ENCODE measurements around the gene RBM15B. TPM values are rescaled to one million over a fixed set of nuclear protein-coding genes. Genes with fewer than 3 reads are reported as not detected.

The RBM15B gene
- polyA plus RNA-seq, 1 donor from 2014 or later, result 24.1 TPM

DNA sequence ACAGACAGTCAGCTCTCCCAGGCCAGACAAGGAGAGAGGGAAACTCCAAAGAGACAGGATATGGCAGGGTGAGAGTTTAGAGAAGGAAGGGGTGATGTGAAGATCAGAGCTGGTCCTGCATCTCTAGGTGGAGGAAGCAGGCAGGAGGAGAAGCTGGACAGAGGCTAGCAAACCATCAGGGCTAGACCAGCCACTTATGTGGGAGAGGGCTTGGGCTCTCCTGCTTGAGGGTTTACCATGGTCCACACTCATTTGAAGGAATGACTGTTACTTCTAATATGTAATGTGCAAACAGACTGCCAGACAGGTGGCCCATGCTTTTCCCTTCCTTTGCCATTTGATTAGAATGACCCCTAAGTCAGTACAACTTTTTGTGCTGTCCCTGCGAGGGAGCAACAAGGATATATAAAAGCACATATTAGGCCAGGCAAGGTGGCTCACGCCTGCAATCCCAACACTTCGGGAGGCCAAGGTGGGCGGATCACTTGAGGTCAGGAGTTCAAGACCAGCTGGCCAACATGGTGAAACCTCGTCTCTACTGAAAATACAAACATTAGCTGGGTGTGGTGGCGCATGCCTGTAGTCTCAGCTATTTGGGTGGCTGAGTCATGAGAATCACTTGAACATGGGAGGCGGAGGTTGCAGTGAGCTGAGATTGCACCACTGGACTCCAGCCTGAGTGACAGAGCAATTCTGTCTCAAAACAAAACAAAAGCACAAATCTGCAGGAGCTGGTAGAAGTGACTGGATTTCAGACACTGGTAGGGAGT lies 47.0 kb upstream of the RBM15B start:
- Histone ChIP-seq H3K9me3 (ENCODE audit: low read length) (no peaks in the 10 kb centered on the region), H3F3A (ENCODE audit: insufficient read depth, low read length, poor library complexity, severe bottlenecking) (no peaks in the 10 kb centered on the region), H4K20me1 (ENCODE audit: insufficient read depth) (no peaks in the 10 kb centered on the region), H3K4me2 (ENCODE audit: low read length) (no peak overlapping the region), H3K79me2 (replicated peaks; ENCODE audit: insufficient read depth, low read length) (no peaks in the 10 kb centered on the region), H2AFZ (ENCODE audit: low read depth, low read length) (no peak overlapping the region), H3K9me2 (ENCODE audit: insufficient read depth, low read length) (no peaks in the 10 kb centered on the region), H3K9ac (ENCODE audit: low read length) (no peak overlapping the region), H3K27me3 (ENCODE audit: insufficient read depth, low read depth, low read length) (no peaks in the 10 kb centered on the region), H3K4me3 (ENCODE audit: low read length) (no peak overlapping the region), H3K27ac (ENCODE audit: low read length) (no peak overlapping the region), H3K36me3 (ENCODE audit: insufficient read depth, low read length) (no peaks in the 10 kb centered on the region)
- TF ChIP-seq TAF1 (IDR thresholded peaks at IDR 0.05; ENCODE audit: low read depth), result no peak
- TF ChIP-seq EZH2 (IDR thresholded peaks at IDR 0.05; ENCODE audit: borderline replicate concordance, insufficient read depth, low read length, poor library complexity, severe bottlenecking), result no peak
- TF ChIP-seq, protein P1, sequence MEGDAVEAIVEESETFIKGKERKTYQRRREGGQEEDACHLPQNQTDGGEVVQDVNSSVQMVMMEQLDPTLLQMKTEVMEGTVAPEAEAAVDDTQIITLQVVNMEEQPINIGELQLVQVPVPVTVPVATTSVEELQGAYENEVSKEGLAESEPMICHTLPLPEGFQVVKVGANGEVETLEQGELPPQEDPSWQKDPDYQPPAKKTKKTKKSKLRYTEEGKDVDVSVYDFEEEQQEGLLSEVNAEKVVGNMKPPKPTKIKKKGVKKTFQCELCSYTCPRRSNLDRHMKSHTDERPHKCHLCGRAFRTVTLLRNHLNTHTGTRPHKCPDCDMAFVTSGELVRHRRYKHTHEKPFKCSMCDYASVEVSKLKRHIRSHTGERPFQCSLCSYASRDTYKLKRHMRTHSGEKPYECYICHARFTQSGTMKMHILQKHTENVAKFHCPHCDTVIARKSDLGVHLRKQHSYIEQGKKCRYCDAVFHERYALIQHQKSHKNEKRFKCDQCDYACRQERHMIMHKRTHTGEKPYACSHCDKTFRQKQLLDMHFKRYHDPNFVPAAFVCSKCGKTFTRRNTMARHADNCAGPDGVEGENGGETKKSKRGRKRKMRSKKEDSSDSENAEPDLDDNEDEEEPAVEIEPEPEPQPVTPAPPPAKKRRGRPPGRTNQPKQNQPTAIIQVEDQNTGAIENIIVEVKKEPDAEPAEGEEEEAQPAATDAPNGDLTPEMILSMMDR (IDR thresholded peaks at IDR 0.05; ENCODE audit: poor library complexity, severe bottlenecking), result no peak
- TF ChIP-seq RAD21 (conservative IDR thresholded peaks at IDR 0.05), result no peak
- no peak for TF ChIP-seq POLR2AphosphoS5 (IDR thresholded peaks at IDR 0.05)
- TF ChIP-seq, protein P2, sequence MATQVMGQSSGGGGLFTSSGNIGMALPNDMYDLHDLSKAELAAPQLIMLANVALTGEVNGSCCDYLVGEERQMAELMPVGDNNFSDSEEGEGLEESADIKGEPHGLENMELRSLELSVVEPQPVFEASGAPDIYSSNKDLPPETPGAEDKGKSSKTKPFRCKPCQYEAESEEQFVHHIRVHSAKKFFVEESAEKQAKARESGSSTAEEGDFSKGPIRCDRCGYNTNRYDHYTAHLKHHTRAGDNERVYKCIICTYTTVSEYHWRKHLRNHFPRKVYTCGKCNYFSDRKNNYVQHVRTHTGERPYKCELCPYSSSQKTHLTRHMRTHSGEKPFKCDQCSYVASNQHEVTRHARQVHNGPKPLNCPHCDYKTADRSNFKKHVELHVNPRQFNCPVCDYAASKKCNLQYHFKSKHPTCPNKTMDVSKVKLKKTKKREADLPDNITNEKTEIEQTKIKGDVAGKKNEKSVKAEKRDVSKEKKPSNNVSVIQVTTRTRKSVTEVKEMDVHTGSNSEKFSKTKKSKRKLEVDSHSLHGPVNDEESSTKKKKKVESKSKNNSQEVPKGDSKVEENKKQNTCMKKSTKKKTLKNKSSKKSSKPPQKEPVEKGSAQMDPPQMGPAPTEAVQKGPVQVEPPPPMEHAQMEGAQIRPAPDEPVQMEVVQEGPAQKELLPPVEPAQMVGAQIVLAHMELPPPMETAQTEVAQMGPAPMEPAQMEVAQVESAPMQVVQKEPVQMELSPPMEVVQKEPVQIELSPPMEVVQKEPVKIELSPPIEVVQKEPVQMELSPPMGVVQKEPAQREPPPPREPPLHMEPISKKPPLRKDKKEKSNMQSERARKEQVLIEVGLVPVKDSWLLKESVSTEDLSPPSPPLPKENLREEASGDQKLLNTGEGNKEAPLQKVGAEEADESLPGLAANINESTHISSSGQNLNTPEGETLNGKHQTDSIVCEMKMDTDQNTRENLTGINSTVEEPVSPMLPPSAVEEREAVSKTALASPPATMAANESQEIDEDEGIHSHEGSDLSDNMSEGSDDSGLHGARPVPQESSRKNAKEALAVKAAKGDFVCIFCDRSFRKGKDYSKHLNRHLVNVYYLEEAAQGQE (IDR thresholded peaks at IDR 0.05; ENCODE audit: borderline replicate concordance), result no peak
- TF ChIP-seq MXI1 (conservative IDR thresholded peaks at IDR 0.05; ENCODE audit: poor library complexity, severe bottlenecking), result no peak
- no peak for TF ChIP-seq EP300 (conservative IDR thresholded peaks at IDR 0.05; ENCODE audit: poor library complexity, severe bottlenecking)
- TF ChIP-seq SMC3 (conservative IDR thresholded peaks at IDR 0.05; ENCODE audit: poor library complexity), result no peak

DNA sequence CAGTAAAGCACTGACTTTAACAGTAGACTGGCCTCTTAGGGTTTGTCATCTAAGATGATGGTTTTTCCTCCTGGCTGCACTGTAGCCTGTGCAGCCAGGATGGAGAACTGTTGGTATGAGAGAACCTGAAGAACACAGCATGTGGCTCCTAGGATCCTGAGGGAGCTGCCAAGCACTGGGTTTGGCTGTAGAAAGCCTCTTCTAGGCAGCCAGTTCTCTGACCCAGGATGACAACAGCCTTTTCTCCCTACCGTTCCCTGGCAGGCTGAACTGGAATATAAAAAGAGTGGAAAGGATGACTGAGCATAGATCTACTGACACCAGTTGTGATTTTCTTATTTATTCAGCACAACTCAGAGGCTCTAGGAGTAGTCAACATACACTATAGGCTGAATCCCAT lies 40.3 kb upstream of the RBM15B start:
- H3K36me3 ChIP-seq (ENCODE audit: insufficient read depth, low read length), result no peaks in the 10 kb centered on the region
- TF ChIP-seq SMC3 (conservative IDR thresholded peaks at IDR 0.05; ENCODE audit: poor library complexity), result no peak
- TF ChIP-seq POLR2AphosphoS5 (IDR thresholded peaks at IDR 0.05), result no peak
- no peak for TF ChIP-seq MXI1 (conservative IDR thresholded peaks at IDR 0.05; ENCODE audit: poor library complexity, severe bottlenecking)
- TF ChIP-seq TAF1 (IDR thresholded peaks at IDR 0.05; ENCODE audit: low read depth), result no peak
- TF ChIP-seq RAD21 (conservative IDR thresholded peaks at IDR 0.05), result no peak
- TF ChIP-seq, protein P2 (IDR thresholded peaks at IDR 0.05; ENCODE audit: borderline replicate concordance), result no peak
- TF ChIP-seq EP300 (conservative IDR thresholded peaks at IDR 0.05; ENCODE audit: poor library complexity, severe bottlenecking), result no peak
- no peak for TF ChIP-seq EZH2 (IDR thresholded peaks at IDR 0.05; ENCODE audit: borderline replicate concordance, insufficient read depth, low read length, poor library complexity, severe bottlenecking)
- TF ChIP-seq, protein P1 (IDR thresholded peaks at IDR 0.05; ENCODE audit: poor library complexity, severe bottlenecking), result no peak
- H3K4me2 ChIP-seq (ENCODE audit: low read length), result no peak overlapping the region
- no peak overlapping the region for H3K27ac ChIP-seq (ENCODE audit: low read length)
- no peaks in the 10 kb centered on the region for H3F3A ChIP-seq (ENCODE audit: insufficient read depth, low read length, poor library complexity, severe bottlenecking)
- no peaks in the 10 kb centered on the region for H4K20me1 ChIP-seq (ENCODE audit: insufficient read depth)
- H3K4me3 ChIP-seq (ENCODE audit: low read length), result no peak overlapping the region
- no peaks in the 10 kb centered on the region for H3K79me2 ChIP-seq (replicated peaks; ENCODE audit: insufficient read depth, low read length)
- H3K9me2 ChIP-seq (ENCODE audit: insufficient read depth, low read length), result no peaks in the 10 kb centered on the region
- no peaks in the 10 kb centered on the region for H3K9me3 ChIP-seq (ENCODE audit: low read length)
- no peak overlapping the region for H2AFZ ChIP-seq (ENCODE audit: low read depth, low read length)
- H3K9ac ChIP-seq (ENCODE audit: low read length), result no peak overlapping the region
- no peaks in the 10 kb centered on the region for H3K27me3 ChIP-seq (ENCODE audit: insufficient read depth, low read depth, low read length)
